GF-D8 (cell line): ENCODE measurements around the gene PCBP3.
"Not testable (repeated sequence)": the region's sequence is repeated elsewhere in the genome, so short reads cannot be mapped to it uniquely, and the experiment has no call there.

Experiments used
- DNase-seq: peaks from one replicate; lab custom pipeline; 2025; lab: John Stamatoyannopoulos, UW

PCBP3 gene

GRCh38 chr21:45827881-45828579, 184.5 kb downstream of the PCBP3 start:
- DNase-seq = no peak

- DNase-seq = no peak
Observed at GRCh38 chr21:45828580-45829570, 185.3 kb downstream of the PCBP3 start.

GRCh38 chr21:45829668-45830067, 186.1 kb downstream of the PCBP3 start:
- DNase-seq = no peak

GRCh38 chr21:45830221-45830640, 186.7 kb downstream of the PCBP3 start:
- DNase-seq = no peak

GRCh38 chr21:45830720-45831366, 187.3 kb downstream of the PCBP3 start:
- no peak for DNase-seq

GRCh38 chr21:45831991-45832740, 188.6 kb downstream of the PCBP3 start:
- no peak for DNase-seq

- not testable (repeated sequence) for DNase-seq
Observed at GRCh38 chr21:45832741-45833235, 189.3 kb downstream of the PCBP3 start.

- no peak for DNase-seq
Observed at GRCh38 chr21:45833414-45833813, 189.9 kb downstream of the PCBP3 start.

- no peak for DNase-seq
Observed at GRCh38 chr21:45834026-45834715, 190.6 kb downstream of the PCBP3 start.

GRCh38 chr21:45834821-45835293, 191.3 kb downstream of the PCBP3 start:
- no peak for DNase-seq

- no peak for DNase-seq
Observed at GRCh38 chr21:45835301-45836267, 192.1 kb downstream of the PCBP3 start.

GRCh38 chr21:45836268-45836655, 192.7 kb downstream of the PCBP3 start:
- no peak for DNase-seq

GRCh38 chr21:45836694-45837670, 193.5 kb downstream of the PCBP3 start:
- DNase-seq = no peak

- no peak for DNase-seq
Observed at GRCh38 chr21:45837936-45838335, 194.4 kb downstream of the PCBP3 start.

GRCh38 chr21:45838634-45839033, 195.1 kb downstream of the PCBP3 start:
- no peak for DNase-seq

GRCh38 chr21:45839274-45839673, 195.7 kb downstream of the PCBP3 start:
- no peak for DNase-seq

GRCh38 chr21:45841033-45841432, 197.5 kb downstream of the PCBP3 start:
- DNase-seq = no peak

- no peak for DNase-seq
Observed at GRCh38 chr21:45843426-45843825, 199.9 kb downstream of the PCBP3 start.
